DOHH2 (cell line): ENCODE data around the gene YWHAB.
"Not testable (repeated sequence)": the region's sequence is repeated elsewhere in the genome, so short reads cannot be mapped to it uniquely, and the experiment has no call there.

Source experiments
- H3F3A ChIP-seq: fragments of 200-600 bp; sonication (generic), shearing (Covaris generic); 2 replicates; pipeline ENCODE4 v1.6.0; 2016; ENCODE audit warnings: antibody characterized with exemption, mild to moderate bottlenecking; ENCODE audit not compliant: control insufficient read depth, insufficient read depth
- H3K27ac ChIP-seq: fragments of 200-600 bp; sonication (generic); 2 replicates; pipeline ENCODE4 v1.5.1; 2014; ENCODE audit warnings: low read depth, mild to moderate bottlenecking, low read length, moderate library complexity
- H3K27me3 ChIP-seq: fragments of 200-600 bp; sonication (generic); 2 replicates; pipeline ENCODE4 v1.6.1; 2014; ENCODE audit warnings: mild to moderate bottlenecking, low read length, mixed read lengths; ENCODE audit not compliant: control insufficient read depth
- H3K36me3 ChIP-seq: fragments of 200-600 bp; sonication (generic); 2 replicates; pipeline ENCODE4 v1.6.1; 2014; ENCODE audit warnings: mild to moderate bottlenecking, low read length, moderate library complexity, mixed read lengths; ENCODE audit not compliant: control insufficient read depth
- H3K4me1 ChIP-seq: fragments of 200-600 bp; sonication (generic); 2 replicates; pipeline ENCODE4 v1.6.1; 2014; ENCODE audit warnings: mild to moderate bottlenecking, low read length, mixed read lengths; ENCODE audit not compliant: control insufficient read depth
- H3K4me2 ChIP-seq: fragments of 200-600 bp; sonication (generic); 2 replicates; pipeline ENCODE4 v1.6.0; 2014; ENCODE audit warnings: mild to moderate bottlenecking, low read length, moderate library complexity
- H3K4me3 ChIP-seq: fragments of 200-600 bp; sonication (generic); 2 replicates; pipeline ENCODE4 v1.5.1; 2014; ENCODE audit warnings: mild to moderate bottlenecking, low read length, mixed read lengths
- H3K79me2 ChIP-seq: fragments of 200-600 bp; sonication (generic); 2 replicates; pipeline ENCODE4 v1.6.1; 2014; ENCODE audit warnings: mild to moderate bottlenecking, low read length, mixed read lengths; ENCODE audit not compliant: control insufficient read depth
- H3K9me2 ChIP-seq: fragments of 200-600 bp; sonication (generic); replicated peaks from 2 replicates; pipeline ENCODE4 v1.6.1; 2014; ENCODE audit warnings: mild to moderate bottlenecking, low read length, mixed read lengths; ENCODE audit not compliant: control insufficient read depth
- H3K9me3 ChIP-seq: fragments of 200-600 bp; sonication (generic); 2 replicates; pipeline ENCODE4 v1.6.1; 2014; ENCODE audit warnings: antibody characterized with exemption, low read length, mixed read lengths; ENCODE audit not compliant: control insufficient read depth, insufficient read depth
- H4K20me1 ChIP-seq: fragments of 200-600 bp; sonication (generic); 2 replicates; pipeline ENCODE4 v1.6.0; 2014; ENCODE audit warnings: low read depth, mild to moderate bottlenecking, antibody characterized with exemption, low read length, moderate library complexity; ENCODE audit not compliant: control insufficient read depth, insufficient read depth
- EZH2phosphoT487 ChIP-seq: fragments of 200-600 bp; sonication (generic); IDR thresholded peaks from 2 replicates; pipeline ENCODE4 v1.6.1; 2017; ENCODE audit warnings: borderline replicate concordance, mild to moderate bottlenecking, antibody characterized with exemption, low read length, moderate library complexity, mixed read lengths
- TF ChIP-seq, protein P1 (sequence below): fragments of 200-600 bp; sonication (generic); IDR thresholded peaks from one replicate; pipeline ENCODE4 v1.5.1; 2014; ENCODE audit warnings: antibody characterized with exemption, mild to moderate bottlenecking, low read depth, low read length; ENCODE audit not compliant: poor library complexity, severe bottlenecking

Gene YWHAB

GRCh38 chr20:44861531-44862006 lies 23.9 kb upstream of the YWHAB start:
- H3K9me3 ChIP-seq: peaks cover 12% of the 10 kb centered on the region
- H3K36me3 ChIP-seq: peaks cover 8% of the 10 kb centered on the region
- no peak for TF ChIP-seq EZH2phosphoT487
- TF ChIP-seq, protein P1, sequence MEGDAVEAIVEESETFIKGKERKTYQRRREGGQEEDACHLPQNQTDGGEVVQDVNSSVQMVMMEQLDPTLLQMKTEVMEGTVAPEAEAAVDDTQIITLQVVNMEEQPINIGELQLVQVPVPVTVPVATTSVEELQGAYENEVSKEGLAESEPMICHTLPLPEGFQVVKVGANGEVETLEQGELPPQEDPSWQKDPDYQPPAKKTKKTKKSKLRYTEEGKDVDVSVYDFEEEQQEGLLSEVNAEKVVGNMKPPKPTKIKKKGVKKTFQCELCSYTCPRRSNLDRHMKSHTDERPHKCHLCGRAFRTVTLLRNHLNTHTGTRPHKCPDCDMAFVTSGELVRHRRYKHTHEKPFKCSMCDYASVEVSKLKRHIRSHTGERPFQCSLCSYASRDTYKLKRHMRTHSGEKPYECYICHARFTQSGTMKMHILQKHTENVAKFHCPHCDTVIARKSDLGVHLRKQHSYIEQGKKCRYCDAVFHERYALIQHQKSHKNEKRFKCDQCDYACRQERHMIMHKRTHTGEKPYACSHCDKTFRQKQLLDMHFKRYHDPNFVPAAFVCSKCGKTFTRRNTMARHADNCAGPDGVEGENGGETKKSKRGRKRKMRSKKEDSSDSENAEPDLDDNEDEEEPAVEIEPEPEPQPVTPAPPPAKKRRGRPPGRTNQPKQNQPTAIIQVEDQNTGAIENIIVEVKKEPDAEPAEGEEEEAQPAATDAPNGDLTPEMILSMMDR: no peak
- no peaks in the 10 kb centered on the region; the same call in 1 of the 2 replicates for H3F3A ChIP-seq
- H3K4me2 ChIP-seq: no peak overlapping the region
- H3K27me3 ChIP-seq: no peaks in the 10 kb centered on the region; the same call in 1 of the 2 replicates
- no peaks in the 10 kb centered on the region for H3K79me2 ChIP-seq
- H3K4me1 ChIP-seq: peaks cover 15% of the 10 kb centered on the region
- no peak overlapping the region for H3K4me3 ChIP-seq
- H3K27ac ChIP-seq: no peak overlapping the region
- H3K9me2 ChIP-seq: no peaks in the 10 kb centered on the region
- no peaks in the 10 kb centered on the region for H4K20me1 ChIP-seq

GRCh38 chr20:44862286-44862685 lies 23.2 kb upstream of the YWHAB start:
- Histone ChIP-seq H3K9me3 (peaks cover 6% of the 10 kb centered on the region), H3K9me2 (no peaks in the 10 kb centered on the region), H3K4me1 (peaks cover 12% of the 10 kb centered on the region), H3K36me3 (peaks cover 5% of the 10 kb centered on the region), H4K20me1 (no peaks in the 10 kb centered on the region), H3K27ac (no peak overlapping the region), H3F3A (no peaks in the 10 kb centered on the region), H3K27me3 (no peaks in the 10 kb centered on the region; the same call in none of the 2 replicates), H3K4me3 (no peak overlapping the region), H3K79me2 (no peaks in the 10 kb centered on the region), H3K4me2 (no peak overlapping the region)
- TF ChIP-seq EZH2phosphoT487: no peak
- TF ChIP-seq, protein P1: no peak

DNA sequence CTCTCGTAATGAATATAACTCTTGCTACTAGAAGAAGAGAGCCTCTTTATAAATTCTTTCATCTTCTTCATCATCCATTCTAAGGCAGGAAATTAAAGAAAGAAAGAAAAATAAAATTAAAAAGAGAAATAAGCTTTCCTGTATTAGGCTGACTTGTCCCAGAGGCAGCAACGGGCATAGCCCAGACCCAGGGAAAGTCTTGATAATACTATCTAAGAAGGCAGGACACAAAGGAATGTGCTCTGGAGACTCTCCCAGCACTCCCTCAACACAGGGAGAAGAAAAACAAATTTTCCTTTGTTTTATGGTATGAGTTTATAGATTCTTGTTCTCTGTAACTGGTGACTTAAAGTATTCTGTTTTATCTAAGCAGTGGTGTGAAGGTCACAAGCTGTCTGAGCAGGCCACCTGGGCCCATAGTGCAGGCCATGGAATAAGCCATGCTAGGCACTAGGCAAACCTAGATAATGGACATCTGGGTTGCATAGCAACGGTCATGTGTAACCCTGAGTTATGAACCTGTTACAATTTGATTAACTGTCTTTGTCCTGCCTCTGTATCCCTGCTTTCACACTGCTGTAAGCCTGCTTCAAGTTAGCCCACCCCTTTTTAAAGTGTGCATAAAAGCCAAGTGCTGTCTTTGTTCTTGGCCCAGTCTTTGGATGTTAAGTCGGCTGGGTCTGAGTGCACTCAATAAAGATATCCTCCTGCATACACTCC lies 22.0 kb upstream of the YWHAB start:
- not testable (repeated sequence) for H3K36me3 ChIP-seq, H3F3A ChIP-seq, H4K20me1 ChIP-seq, H3K9me3 ChIP-seq, H3K4me3 ChIP-seq, H3K4me2 ChIP-seq, H3K27me3 ChIP-seq, H3K27ac ChIP-seq, H3K79me2 ChIP-seq, H3K9me2 ChIP-seq
- H3K4me1 ChIP-seq: peaks cover 13% of the 10 kb centered on the region

- H3F3A ChIP-seq, H3K9me3 ChIP-seq, H3K36me3 ChIP-seq, H3K4me1 ChIP-seq, H3K4me2 ChIP-seq, H3K4me3 ChIP-seq, H3K9me2 ChIP-seq, H4K20me1 ChIP-seq, H3K27me3 ChIP-seq, H3K79me2 ChIP-seq, H3K27ac ChIP-seq: not testable (repeated sequence)
Measured at GRCh38 chr20:44864493-44864892, 21.0 kb upstream of the YWHAB start.
